ENCODE measurements around the gene PUS7L.

DNA sequence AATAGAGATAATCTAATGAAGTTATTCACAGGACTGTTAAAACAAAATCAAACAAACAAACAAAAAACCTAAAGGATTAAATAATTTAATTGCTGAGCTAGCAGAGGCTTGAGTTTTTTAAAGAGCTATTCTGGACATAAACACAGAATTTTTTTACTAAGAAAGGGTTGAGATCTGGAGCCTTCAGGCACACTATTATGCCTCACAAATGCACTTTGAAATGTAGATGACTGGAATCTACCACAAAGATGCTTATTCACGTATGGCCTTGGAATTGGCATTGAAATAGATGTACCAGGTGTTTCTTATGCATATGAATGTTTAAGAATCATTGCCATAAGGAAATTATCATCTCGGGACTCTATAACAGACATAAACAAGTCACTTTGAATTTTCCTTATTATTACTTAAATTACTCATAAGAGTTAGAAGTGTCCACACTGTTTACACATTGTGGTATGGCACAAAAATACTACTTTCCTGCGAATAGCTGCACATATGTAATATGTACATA is 21.6 kb downstream of the PUS7L start:
- TF ChIP-seq, protein P1, sequence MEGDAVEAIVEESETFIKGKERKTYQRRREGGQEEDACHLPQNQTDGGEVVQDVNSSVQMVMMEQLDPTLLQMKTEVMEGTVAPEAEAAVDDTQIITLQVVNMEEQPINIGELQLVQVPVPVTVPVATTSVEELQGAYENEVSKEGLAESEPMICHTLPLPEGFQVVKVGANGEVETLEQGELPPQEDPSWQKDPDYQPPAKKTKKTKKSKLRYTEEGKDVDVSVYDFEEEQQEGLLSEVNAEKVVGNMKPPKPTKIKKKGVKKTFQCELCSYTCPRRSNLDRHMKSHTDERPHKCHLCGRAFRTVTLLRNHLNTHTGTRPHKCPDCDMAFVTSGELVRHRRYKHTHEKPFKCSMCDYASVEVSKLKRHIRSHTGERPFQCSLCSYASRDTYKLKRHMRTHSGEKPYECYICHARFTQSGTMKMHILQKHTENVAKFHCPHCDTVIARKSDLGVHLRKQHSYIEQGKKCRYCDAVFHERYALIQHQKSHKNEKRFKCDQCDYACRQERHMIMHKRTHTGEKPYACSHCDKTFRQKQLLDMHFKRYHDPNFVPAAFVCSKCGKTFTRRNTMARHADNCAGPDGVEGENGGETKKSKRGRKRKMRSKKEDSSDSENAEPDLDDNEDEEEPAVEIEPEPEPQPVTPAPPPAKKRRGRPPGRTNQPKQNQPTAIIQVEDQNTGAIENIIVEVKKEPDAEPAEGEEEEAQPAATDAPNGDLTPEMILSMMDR (IDR thresholded peaks at IDR 0.05) = no peak
- TF ChIP-seq POLR2A (IDR thresholded peaks at IDR 0.05) (no peak), POLR2AphosphoS5 (IDR thresholded peaks at IDR 0.05) (no peak)
